GM21576 (cell line): ENCODE data around the gene CCDC85C.

ENCODE experiments used
- ATAC-seq: cut with Tn5 transposase; IDR thresholded peaks from one replicate; pipeline ENCODE4 v1.9.1; 2021; ENCODE audit warnings: mild to moderate bottlenecking, moderate library complexity; ENCODE audit not compliant: unreplicated experiment

Gene CCDC85C

DNA sequence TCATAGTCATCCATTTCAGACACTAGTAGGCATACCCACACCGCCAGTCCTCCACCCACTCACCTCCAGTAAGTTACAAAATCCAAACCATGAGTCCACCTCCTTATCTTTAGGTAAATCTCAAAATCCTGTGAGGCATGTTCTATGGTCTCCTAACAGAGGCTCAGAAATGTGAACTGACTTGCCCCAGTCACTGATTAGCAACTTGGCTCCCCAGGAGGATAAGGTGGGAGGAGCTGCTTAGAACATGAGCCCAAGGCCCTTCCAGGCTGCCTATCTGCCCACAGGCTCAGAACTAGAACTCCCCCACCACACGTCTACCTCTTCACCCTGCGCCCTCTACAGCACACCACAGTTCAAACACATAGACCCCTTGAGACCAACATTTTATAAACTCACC, 143.2 kb downstream of the CCDC85C start:
- ATAC-seq = no peak

GRCh38 chr14:99459481-99460100, 144.4 kb downstream of the CCDC85C start:
- no peak for ATAC-seq

DNA sequence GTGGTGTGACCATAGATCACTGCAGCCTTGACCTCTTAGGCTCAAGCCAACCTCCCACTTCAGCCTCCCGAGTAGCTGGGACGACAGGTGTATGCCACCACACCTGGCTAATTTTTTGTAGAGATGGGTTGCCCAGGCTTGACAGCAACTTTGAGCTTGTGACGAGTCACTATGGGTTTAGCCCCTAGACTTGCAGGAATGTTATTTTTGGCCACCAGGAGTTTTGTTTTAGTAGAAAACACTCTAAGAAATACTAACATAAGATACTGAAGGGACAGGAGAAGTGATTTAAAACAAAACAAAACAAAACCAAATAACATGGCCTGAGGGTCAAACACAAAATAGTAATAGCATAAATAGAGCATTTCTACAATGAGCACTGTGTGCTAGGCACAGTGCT, 149.8 kb downstream of the CCDC85C start:
- no peak for ATAC-seq

- no peak for ATAC-seq
Measured at GRCh38 chr14:99452968-99453367, 151.0 kb downstream of the CCDC85C start.

DNA sequence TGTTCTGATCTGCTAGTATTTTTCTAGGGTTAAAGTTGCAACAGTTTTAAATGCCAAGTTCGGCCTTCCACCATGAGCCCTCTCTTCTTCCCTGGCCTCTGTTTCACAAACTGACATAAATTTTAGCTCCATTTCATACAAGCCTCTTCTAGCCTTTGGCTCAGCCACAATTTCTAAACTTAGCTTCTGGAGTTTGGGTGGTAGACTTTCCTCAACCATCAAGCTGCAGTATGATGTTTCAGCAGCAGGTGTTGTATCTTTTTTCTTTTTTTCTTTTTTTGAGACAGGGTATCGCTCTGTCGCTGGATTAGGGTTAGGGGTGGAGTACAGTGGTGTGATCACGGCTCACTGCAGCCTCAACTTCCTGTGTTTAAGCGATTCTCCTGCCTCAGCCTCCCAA, 152.8 kb downstream of the CCDC85C start:
- ATAC-seq = no peak

DNA sequence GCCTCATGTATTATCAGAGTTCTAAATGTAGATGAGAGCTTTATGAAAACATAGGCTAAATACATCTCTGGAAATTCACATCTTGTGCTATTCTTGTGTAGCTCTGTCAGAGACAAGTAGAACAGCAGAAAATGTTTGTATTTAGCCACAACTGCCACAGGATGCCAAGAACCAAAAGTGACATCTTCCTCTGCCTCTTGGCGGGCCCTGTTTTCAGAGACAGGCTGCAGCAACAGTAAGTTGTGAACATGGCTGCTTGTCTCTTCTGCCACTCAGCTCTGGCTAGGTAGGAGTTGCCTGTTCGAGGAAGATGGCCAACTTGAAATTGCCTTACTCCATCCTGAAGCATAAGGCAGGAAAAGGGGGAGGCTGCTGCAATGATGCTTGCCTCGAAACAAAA, 153.7 kb downstream of the CCDC85C start:
- ATAC-seq = no peak
